Chondrocyte (in vitro differentiated cells): Measurements from ENCODE around the gene TTLL10. TPM values are rescaled to one million over a fixed set of nuclear protein-coding genes. Genes with fewer than 3 reads are reported as not detected.

Experiments used
- DNase-seq: peaks from one replicate; pipeline ENCODE4 v3.0.0; 2021; ENCODE audit warnings: mixed read lengths, low spot score
- H3K27ac Mint-ChIP-seq: one replicate; pipeline ENCODE4 v1.8.0; 2021; ENCODE audit warnings: mild to moderate bottlenecking, moderate library complexity, mixed read lengths; ENCODE audit not compliant: unreplicated experiment
- H3K27me3 Mint-ChIP-seq: 2 replicates; pipeline ENCODE4 v1.8.0; 2021; ENCODE audit warnings: low read depth, mixed read lengths
- H3K36me3 Mint-ChIP-seq: 2 replicates; pipeline ENCODE4 v1.8.0; 2021; ENCODE audit warnings: low read depth, mixed read lengths
- H3K4me1 Mint-ChIP-seq: 2 replicates; pipeline ENCODE4 v1.8.0; 2021; ENCODE audit warnings: low read depth, mild to moderate bottlenecking, mixed read lengths
- H3K4me3 Mint-ChIP-seq: one replicate; pipeline ENCODE4 v1.8.0; 2021; ENCODE audit warnings: mild to moderate bottlenecking, moderate library complexity, mixed read lengths; ENCODE audit not compliant: unreplicated experiment
- H3K9me3 Mint-ChIP-seq: 2 replicates; pipeline ENCODE4 v1.8.0; 2021; ENCODE audit warnings: low read depth, mixed read lengths
- CTCF ChIP-seq: fragments of 200-600 bp; sonication (generic); IDR thresholded peaks from 2 replicates; pipeline ENCODE4 v1.5.0; 2021; ENCODE audit warnings: antibody characterized with exemption, mild to moderate bottlenecking, moderate library complexity
- total RNA-seq: library from RNA; stranded (reverse); gene quantifications from 3 replicates; pipeline ENCODE4 v1.2.1, GENCODE V29; 2021

The TTLL10 gene
- total RNA-seq, 1 donor from 2014 or later, result not detected

- no peak overlapping the region for H3K4me3 Mint-ChIP-seq
- no peak for TF ChIP-seq CTCF
Observed at GRCh38 chr1:1244192-1244811, 70.6 kb downstream of the TTLL10 start.

DNA sequence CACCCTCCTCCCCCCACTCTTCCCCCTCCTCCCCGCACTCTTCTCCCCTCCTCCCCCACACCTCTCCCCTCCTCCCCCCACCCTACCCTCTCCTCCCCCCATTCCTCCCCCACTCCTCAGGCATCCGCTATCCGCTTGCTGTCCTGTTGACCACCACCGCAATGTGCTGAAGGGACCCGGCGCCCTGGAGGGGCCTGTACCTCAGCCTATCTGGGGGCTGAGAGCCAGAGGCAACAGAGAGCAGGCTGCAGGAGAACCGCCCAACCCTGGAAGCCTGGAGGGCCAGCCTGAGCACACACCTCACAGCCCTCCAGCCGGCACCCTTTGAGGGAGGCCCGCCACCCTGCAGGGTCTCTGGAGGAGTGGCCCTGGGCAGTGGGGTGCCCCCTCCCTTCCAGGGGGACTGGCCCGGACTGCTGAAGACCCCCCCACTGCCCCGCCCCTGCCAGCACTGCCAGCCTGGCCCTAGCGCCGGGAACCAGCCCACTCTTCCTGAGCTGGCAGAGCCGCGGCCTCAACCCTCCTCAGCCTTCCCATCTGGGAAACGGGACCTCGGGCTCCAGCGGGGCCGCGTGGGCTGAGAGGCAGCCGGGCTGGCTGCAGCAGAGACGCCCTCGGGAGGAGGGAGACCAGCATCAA, 71.6 kb downstream of the TTLL10 start:
- TF ChIP-seq CTCF, result no peak
- H3K27me3 Mint-ChIP-seq, result no peaks in the 10 kb centered on the region
- no peaks in the 10 kb centered on the region for H3K9me3 Mint-ChIP-seq
- no peaks in the 10 kb centered on the region for H3K36me3 Mint-ChIP-seq
- H3K4me1 Mint-ChIP-seq, result no peaks in the 10 kb centered on the region
- H3K27ac Mint-ChIP-seq, result no peak overlapping the region
- H3K4me3 Mint-ChIP-seq, result no peak overlapping the region
- DNase-seq, result peak; percentile 91

More at GRCh38 chr1:1244192-1244811, 70.6 kb downstream of the TTLL10 start:
- DNase-seq, result no peak
- Mint-ChIP-seq H3K4me1 (peaks cover 3% of the 10 kb centered on the region), H3K27me3 (no peaks in the 10 kb centered on the region), H3K9me3 (no peaks in the 10 kb centered on the region), H3K27ac (no peak overlapping the region), H3K36me3 (no peaks in the 10 kb centered on the region)

DNA sequence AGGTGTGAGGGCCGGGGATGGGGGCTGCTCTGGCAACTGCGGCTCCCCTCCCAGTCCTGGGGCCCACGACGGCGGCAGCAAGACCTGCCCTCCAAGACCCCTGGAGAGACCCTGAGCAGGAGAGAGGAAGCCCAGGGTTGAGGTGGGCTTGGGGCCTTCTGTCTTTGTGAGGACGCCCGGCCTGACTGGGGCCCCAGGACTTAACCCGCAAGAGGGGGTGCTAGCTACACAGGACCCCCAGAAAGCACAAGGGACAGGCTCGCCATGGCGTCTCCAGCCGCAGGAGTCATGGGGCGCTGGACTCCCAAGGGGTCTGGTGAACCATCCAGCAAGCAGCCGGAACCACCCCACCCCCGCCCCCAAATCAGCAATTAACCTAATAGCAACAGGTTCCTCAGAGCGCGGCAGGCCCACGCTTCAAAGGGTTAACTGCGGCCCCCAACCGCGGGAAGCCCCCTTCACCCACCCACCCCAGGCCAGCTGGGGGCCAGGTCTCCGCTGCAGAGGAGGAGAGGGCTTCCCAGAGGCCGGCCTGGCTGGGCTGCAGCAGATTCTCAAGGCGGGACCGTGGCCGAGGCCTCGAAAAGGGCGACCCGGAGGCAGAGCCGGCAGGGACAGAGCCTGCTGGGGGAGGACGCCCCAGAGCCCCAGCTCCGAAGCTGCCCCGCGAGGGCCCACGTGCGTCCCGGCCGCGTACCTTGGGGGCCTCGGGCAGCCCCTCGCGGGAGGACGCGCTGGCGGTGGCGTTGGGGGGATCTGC, 72.3 kb downstream of the TTLL10 start:
- Mint-ChIP-seq H3K27ac (no peak overlapping the region), H3K36me3 (no peaks in the 10 kb centered on the region), H3K4me3 (no peak overlapping the region), H3K9me3 (no peaks in the 10 kb centered on the region), H3K4me1 (peaks cover 1% of the 10 kb centered on the region), H3K27me3 (no peaks in the 10 kb centered on the region)
- no peak for DNase-seq
- TF ChIP-seq CTCF, result no peak

- H3K27ac Mint-ChIP-seq, result no peak within 1 kb of the TSS
- H3K27me3 Mint-ChIP-seq, result no peaks in the 10 kb centered on the region
- TF ChIP-seq CTCF, result no peak
- no peak within 1 kb of the TSS for H3K4me3 Mint-ChIP-seq
- H3K4me1 Mint-ChIP-seq, result peaks cover 3% of the 10 kb centered on the region
- H3K9me3 Mint-ChIP-seq, result no peaks in the 10 kb centered on the region
- no peak for DNase-seq
- no peaks in the 10 kb centered on the region for H3K36me3 Mint-ChIP-seq
Observed at GRCh38 chr1:1246577-1247340, 73.1 kb downstream of the TTLL10 start, which contains the start of gene C1QTNF12. Gene C1QTNF12, minus strand, starts transcription at chr1:1246722. Its CDS starts 32 bp downstream, at chr1:1246690.
